Transverse colon (tissue), 4 donors: Measurements from ENCODE around the gene HSPBP1. TPM values are rescaled to one million over a fixed set of nuclear protein-coding genes. Genes with fewer than 3 reads are reported as not detected.

ENCODE experiments used
- DNase-seq: peaks from one replicate; pipeline ENCODE4 v3.0.0-alpha.2; 2019
- H3K27ac ChIP-seq, 4 donors: fragments of 200-600 bp; sonication (generic); 2 replicates each; pipeline ENCODE4 v1.5.1; 2016 to 2018; ENCODE audit warnings: inconsistent platforms in 4 of 4
- H3K27me3 ChIP-seq: fragments of 200-600 bp; sonication (generic); 2 replicates; pipeline ENCODE4 v1.5.1; 2017; ENCODE audit warnings: inconsistent platforms
- H3K36me3 ChIP-seq, 4 donors: fragments of 200-600 bp; sonication (generic); 2 replicates each; pipeline ENCODE4 v1.5.1; 2017 to 2019; ENCODE audit warnings: inconsistent platforms in 4 of 4
- H3K4me1 ChIP-seq, 4 donors: fragments of 200-600 bp; sonication (generic); 2 replicates each; pipeline ENCODE4 v1.5.1; 2017 to 2020; ENCODE audit warnings: inconsistent platforms in 4 of 4
- H3K4me3 ChIP-seq, 4 donors: fragments of 200-600 bp; sonication (generic); 1 replicate in 1 of 4; 2 replicates in 3 of 4; pipeline versions ENCODE4 v1.5.1 to v1.6.1; 2017 to 2019; ENCODE audit warnings: inconsistent platforms in 4 of 4
- H3K9me3 ChIP-seq, 2 donors: fragments of 200-600 bp; sonication (generic); 2 replicates each; pipeline ENCODE4 v1.5.1; 2017 to 2019; ENCODE audit warnings: inconsistent platforms in 2 of 2
- EP300 ChIP-seq: sonication (generic); formaldehyde crosslinking; IDR thresholded peaks from one replicate; pipeline ENCODE4 v1.6.1; 2017; ENCODE audit warnings: antibody characterized with exemption, low read depth
- POLR2A ChIP-seq: fragments of 450-650 bp; IDR thresholded peaks from one replicate; pipeline ENCODE4 v1.6.1; 2016; ENCODE audit warnings: antibody characterized with exemption, mild to moderate bottlenecking, moderate library complexity
- POLR2AphosphoS5 ChIP-seq, 3 donors: sonication (generic); formaldehyde crosslinking; IDR thresholded peaks; one replicate each; pipeline ENCODE4 v1.6.1; 2016; ENCODE audit warnings: antibody characterized with exemption in 3 of 3
- WGBS, 2 donors: methylation state at CpG; one replicate each; pipeline ENCODE4 v1.1.5; 2018; ENCODE audit warnings: low coverage in 1 of 2; 5-methylcytosine and 5-hydroxymethylcytosine counted together
- in situ Hi-C, 4 donors: fragments of 200-750 bp; cut with MboI; loops; one replicate each; pipeline versions ENCODE4 v1.15.0 to v1.15.1; 2017; ENCODE audit warnings: low sequenced_read_pairs in 3 of 4, low pct_ligation_motif_present in 1 of 4, low pct_unique_long_range_greater_than_20kb in 1 of 4
- intact Hi-C: fragments of 100-400 bp; cut with DNase I; formaldehyde crosslinking; loops from one replicate; pipeline ENCODE4 v1.15.1; 2023; ENCODE audit warnings: low total_unique reads
- total RNA-seq, 4 donors: library from RNA; depleted of rRNA; stranded (reverse); fragments of >200 nt; gene quantifications; one replicate each; pipeline ENCODE4 v1.1.0, GENCODE V29; 2016
- TF ChIP-seq, protein P1 (sequence below), 5 experiments: fragments of 200-600 bp in 3 of 5; fragments of 450-650 bp in 2 of 5; sonication (generic) in 3 of 5; IDR thresholded peaks; 1 replicate in 2 of 5; 2 replicates in 3 of 5; pipeline ENCODE4 v1.5.1; 2016 to 2017; ENCODE audit warnings: antibody characterized with exemption in 5 of 5, inconsistent platforms in 3 of 5, mild to moderate bottlenecking in 2 of 5, moderate library complexity in 1 of 5

HSPBP1 gene
- total RNA-seq, 4 donors from 2014 or later, result 4.5 to 98.7 (median 27.0) TPM

DNA sequence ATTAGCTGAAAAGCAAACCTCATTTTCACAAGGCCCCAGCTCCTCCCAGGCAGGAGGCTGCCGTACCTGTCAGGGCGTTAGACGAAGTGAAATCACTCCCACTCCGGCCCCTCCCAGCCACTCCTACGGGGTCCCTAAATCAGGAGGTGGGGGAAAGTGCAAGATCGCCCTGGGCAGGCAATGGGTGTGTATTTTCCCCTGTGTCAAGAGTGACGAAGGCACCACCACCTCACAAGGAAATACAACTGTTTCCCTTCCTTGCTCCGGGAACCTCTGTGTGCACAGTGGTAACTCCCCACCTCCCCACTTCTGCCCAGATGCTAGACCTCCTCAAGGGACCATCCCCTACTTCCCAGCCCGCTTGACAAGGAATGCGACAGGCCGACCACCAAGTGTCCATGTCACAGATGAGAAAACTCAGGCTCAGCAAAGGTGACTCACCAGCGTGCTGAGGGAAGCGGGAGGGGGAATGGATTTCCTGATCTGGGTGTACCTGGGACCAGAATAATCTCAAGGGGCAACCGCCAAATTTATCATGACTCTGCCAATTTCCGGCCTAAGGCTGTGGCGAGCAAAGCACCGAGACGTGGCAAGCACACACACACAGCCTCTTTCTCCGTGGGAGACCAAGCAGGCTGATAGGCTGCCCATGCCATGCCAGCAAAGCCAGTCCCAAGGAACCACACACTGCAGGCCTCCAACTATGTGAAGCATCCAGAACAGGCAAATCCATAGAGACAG, 28.4 kb downstream of the HSPBP1 start:
- Histone ChIP-seq H3K4me1 (peaks cover 27 to 89% (median 38%) of the 10 kb centered on the region in 4 donors), H3K9me3 (no peaks in the 10 kb centered on the region), H3K4me3 (no peak overlapping the region), H3K27me3 (no peaks in the 10 kb centered on the region), H3K27ac (peak overlapping the region; percentile 34 to 55 (median 46)), H3K36me3 (peaks cover 0 to 3% (median 2%) of the 10 kb centered on the region in 4 donors)
- in situ Hi-C loops (no loop called here), intact Hi-C loops (no loop called here)
- 40 to 63% methylated on average over 3 to 19 of the region's 19 CpGs for WGBS, 2 donors
- TF ChIP-seq, protein P1, sequence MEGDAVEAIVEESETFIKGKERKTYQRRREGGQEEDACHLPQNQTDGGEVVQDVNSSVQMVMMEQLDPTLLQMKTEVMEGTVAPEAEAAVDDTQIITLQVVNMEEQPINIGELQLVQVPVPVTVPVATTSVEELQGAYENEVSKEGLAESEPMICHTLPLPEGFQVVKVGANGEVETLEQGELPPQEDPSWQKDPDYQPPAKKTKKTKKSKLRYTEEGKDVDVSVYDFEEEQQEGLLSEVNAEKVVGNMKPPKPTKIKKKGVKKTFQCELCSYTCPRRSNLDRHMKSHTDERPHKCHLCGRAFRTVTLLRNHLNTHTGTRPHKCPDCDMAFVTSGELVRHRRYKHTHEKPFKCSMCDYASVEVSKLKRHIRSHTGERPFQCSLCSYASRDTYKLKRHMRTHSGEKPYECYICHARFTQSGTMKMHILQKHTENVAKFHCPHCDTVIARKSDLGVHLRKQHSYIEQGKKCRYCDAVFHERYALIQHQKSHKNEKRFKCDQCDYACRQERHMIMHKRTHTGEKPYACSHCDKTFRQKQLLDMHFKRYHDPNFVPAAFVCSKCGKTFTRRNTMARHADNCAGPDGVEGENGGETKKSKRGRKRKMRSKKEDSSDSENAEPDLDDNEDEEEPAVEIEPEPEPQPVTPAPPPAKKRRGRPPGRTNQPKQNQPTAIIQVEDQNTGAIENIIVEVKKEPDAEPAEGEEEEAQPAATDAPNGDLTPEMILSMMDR (IDR thresholded peaks at IDR 0.05), result no peak
- no peak for TF ChIP-seq EP300
- no peak for TF ChIP-seq POLR2A
- TF ChIP-seq POLR2AphosphoS5 (IDR thresholded peaks at IDR 0.05), result no peak
- DNase-seq, result no peak

DNA sequence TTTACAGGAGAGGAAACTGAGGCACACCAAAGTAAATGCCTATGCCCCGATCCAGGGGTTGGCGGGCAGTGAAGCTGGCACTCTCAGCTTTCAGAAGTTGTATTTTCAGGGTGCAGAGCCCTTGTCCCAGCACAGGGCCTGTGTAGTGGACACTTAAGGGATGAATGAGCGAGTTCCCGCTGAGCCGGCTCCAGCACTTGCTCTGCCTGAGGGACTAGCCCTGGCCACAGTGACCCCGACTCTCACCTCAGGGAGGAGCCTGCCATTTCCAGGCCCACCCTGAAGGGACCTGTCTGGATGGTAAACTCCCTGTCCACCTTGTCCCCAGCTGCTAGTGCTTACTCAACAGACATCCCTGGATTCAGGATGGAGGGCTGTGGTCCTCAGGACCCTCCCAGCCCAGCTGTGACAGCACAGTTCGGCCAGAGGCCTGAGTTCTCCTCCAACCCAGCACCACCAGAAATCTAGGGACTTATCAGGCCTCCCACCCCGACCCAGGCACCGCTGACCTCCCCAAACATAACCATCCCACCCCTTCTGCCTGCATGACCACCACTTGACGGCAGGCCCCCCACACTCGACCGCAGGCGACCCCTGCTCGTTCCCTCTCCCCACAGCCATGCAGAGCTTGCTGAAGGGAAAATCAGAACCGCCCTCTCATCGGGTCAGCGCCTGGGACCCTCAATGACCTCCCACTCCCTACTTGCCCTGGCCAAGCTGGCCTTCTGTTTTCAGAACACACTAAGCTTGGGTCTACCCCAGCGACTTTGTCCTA, 29.5 kb downstream of the HSPBP1 start:
- TF ChIP-seq POLR2AphosphoS5 (IDR thresholded peaks at IDR 0.05) (no peak), POLR2A (no peak), EP300 (no peak)
- TF ChIP-seq, protein P1 (IDR thresholded peaks at IDR 0.05), result no peak
- DNase-seq, result no peak
- Histone ChIP-seq H3K36me3 (peaks cover 0 to 13% (median 3%) of the 10 kb centered on the region in 4 donors), H3K4me1 (peaks cover 16 to 79% (median 28%) of the 10 kb centered on the region in 4 donors), H3K9me3 (no peaks in the 10 kb centered on the region), H3K27ac (peak overlapping the region in 3 of 4 donors; percentile 44 to 55 (median 47)), H3K4me3 (no peak overlapping the region), H3K27me3 (no peaks in the 10 kb centered on the region)
- in situ Hi-C loops, result no loop called here
- intact Hi-C loops, result no loop called here
- 90 to 94% methylated on average over 9 to 18 of the region's 18 CpGs for WGBS, 2 donors

DNA sequence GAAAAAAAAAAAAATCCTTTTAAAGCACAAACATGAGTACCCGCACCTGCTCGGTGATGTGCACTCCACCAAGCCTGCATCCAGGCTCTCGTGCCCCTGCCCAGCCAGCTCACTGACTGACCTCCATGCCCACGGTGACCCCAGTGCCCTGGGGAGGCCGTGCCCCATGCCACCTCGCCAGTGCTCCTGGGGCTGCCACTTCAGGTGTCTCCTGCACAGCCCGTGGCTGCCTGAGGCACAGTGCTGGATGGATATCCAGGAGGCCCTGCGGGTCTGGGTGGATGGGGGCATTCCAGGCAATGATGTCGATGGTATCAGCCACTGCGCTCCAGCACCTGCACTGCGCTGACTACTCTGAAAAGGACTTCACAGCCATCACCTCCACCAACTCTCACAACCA, 30.1 kb downstream of the HSPBP1 start:
- Histone ChIP-seq H3K27ac (no peak overlapping the region), H3K4me3 (no peak overlapping the region), H3K36me3 (peaks cover 0 to 17% (median 6%) of the 10 kb centered on the region in 4 donors), H3K4me1 (peaks cover 14 to 73% (median 24%) of the 10 kb centered on the region in 4 donors), H3K9me3 (no peaks in the 10 kb centered on the region), H3K27me3 (no peaks in the 10 kb centered on the region)
- no peak for TF ChIP-seq POLR2AphosphoS5 (IDR thresholded peaks at IDR 0.05)
- TF ChIP-seq EP300, result no peak
- TF ChIP-seq POLR2A, result no peak
- TF ChIP-seq, protein P1 (IDR thresholded peaks at IDR 0.05), result no peak
- DNase-seq, result no peak
- 86% methylated on average over 10 of the region's 11 CpGs; no CpG with 5 or more reads in 1 of the 2 donors for WGBS, 2 donors
- in situ Hi-C loops (no loop called here), intact Hi-C loops (no loop called here)

DNA sequence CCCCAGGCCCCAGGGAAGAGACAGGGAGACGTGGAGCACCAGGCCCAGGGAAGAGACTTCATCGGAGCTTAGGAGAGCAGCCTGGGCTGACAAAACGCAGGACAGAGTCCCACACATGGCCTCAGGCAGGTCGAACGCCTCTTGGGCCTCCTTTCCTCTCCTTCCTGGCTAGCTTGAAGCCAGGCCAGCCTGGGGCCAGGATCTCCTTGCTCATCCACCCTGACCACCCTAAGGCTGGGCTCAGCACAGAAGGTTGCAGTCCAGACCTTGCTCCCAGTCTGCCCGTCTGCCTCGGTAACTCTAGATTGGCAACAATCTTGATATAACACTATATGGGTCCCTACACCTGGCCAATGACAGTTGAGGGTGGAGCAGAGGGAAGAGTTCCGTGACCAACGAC, 31.2 kb downstream of the HSPBP1 start:
- Histone ChIP-seq H3K4me1 (peaks cover 14 to 67% (median 20%) of the 10 kb centered on the region in 4 donors), H3K9me3 (no peaks in the 10 kb centered on the region), H3K4me3 (no peak overlapping the region), H3K27ac (peak overlapping the region in 3 of 4 donors; percentile 50 to 71 (median 65)), H3K27me3 (no peaks in the 10 kb centered on the region), H3K36me3 (peaks cover 0 to 28% (median 12%) of the 10 kb centered on the region in 4 donors)
- intact Hi-C loops, result no loop called here
- WGBS, 2 donors, result 68 to 84% methylated on average over 5 to 9 of the region's 9 CpGs
- TF ChIP-seq POLR2AphosphoS5 (IDR thresholded peaks at IDR 0.05), result no peak
- TF ChIP-seq EP300, result no peak
- no peak for TF ChIP-seq POLR2A
- TF ChIP-seq, protein P1 (IDR thresholded peaks at IDR 0.05), result no peak
- DNase-seq, result no peak
- in situ Hi-C loops, result no loop called here
